GM23338 (cell line): Measurements from ENCODE around the gene CT83. TPM values are rescaled to one million over a fixed set of nuclear protein-coding genes. Genes with fewer than 3 reads are reported as not detected.

ENCODE experiments used
- ATAC-seq: fragments of 200-7000 bp; cut with Tn5 transposase; 3 replicates; pipeline ENCODE4 v1.9.1; 2020
- DNase-seq: peaks from one replicate; pipeline ENCODE4 v3.0.0-alpha.2; 2015; ENCODE audit warnings: low spot score
- H2AFZ ChIP-seq: fragments of 200-600 bp; sonication (generic); 2 replicates; pipeline ENCODE4 v1.8.0; 2016; ENCODE audit warnings: antibody characterized with exemption, mild to moderate bottlenecking, moderate library complexity
- H3F3A ChIP-seq: fragments of 200-600 bp; sonication (generic); replicated peaks from 2 replicates; pipeline ENCODE4 v1.8.0; 2017; ENCODE audit warnings: antibody characterized with exemption, mixed run types, low read depth
- H3K27ac ChIP-seq: fragments of 200-600 bp; sonication (generic); 2 replicates; pipeline ENCODE4 v1.6.1; 2016; ENCODE audit warnings: low read depth
- H3K27me3 ChIP-seq: fragments of 200-600 bp; sonication (generic); 2 replicates; pipeline ENCODE4 v1.8.0; 2016; ENCODE audit warnings: mild to moderate bottlenecking, mixed run types, moderate library complexity; ENCODE audit not compliant: insufficient read depth
- H3K36me3 ChIP-seq: fragments of 200-600 bp; sonication (generic); 2 replicates; pipeline ENCODE4 v1.8.0; 2016; ENCODE audit warnings: mild to moderate bottlenecking; ENCODE audit not compliant: insufficient read depth
- H3K4me1 ChIP-seq: fragments of 200-600 bp; sonication (generic); 2 replicates; pipeline ENCODE4 v1.8.0; 2016; ENCODE audit warnings: mild to moderate bottlenecking, moderate library complexity; ENCODE audit not compliant: insufficient read depth
- H3K4me2 ChIP-seq: fragments of 200-600 bp; sonication (generic); 2 replicates; pipeline ENCODE4 v1.7.1; 2017; ENCODE audit warnings: mixed run types
- H3K4me3 ChIP-seq: fragments of 200-600 bp; sonication (generic); 2 replicates; pipeline ENCODE4 v1.6.1; 2016; ENCODE audit warnings: mixed run types
- H3K79me2 ChIP-seq: fragments of 200-600 bp; sonication (generic); replicated peaks from 2 replicates; pipeline ENCODE4 v1.8.0; 2017; ENCODE audit warnings: mild to moderate bottlenecking; ENCODE audit not compliant: insufficient read depth
- H3K9me2 ChIP-seq: fragments of 200-600 bp; sonication (generic); 2 replicates; pipeline ENCODE4 v1.8.0; 2017; ENCODE audit not compliant: insufficient read depth
- H4K20me1 ChIP-seq: fragments of 200-600 bp; sonication (generic); replicated peaks from 2 replicates; pipeline ENCODE4 v1.8.0; 2017; ENCODE audit warnings: mild to moderate bottlenecking; ENCODE audit not compliant: insufficient read depth
- H3K27ac Mint-ChIP-seq: 2 replicates; pipeline ENCODE4 v1.8.0; 2020; ENCODE audit warnings: inconsistent platforms, mild to moderate bottlenecking, moderate library complexity, mixed read lengths
- H3K27me3 Mint-ChIP-seq: 3 replicates; pipeline ENCODE4 v1.8.0; 2022; ENCODE audit warnings: low read depth, mild to moderate bottlenecking, moderate library complexity, mixed read lengths, inconsistent platforms; ENCODE audit not compliant: insufficient read depth, poor library complexity
- H3K36me3 Mint-ChIP-seq: 3 replicates; pipeline ENCODE4 v1.8.0; 2021; ENCODE audit warnings: low read depth, mild to moderate bottlenecking, inconsistent platforms, moderate library complexity, mixed read lengths
- H3K4me1 Mint-ChIP-seq: 3 replicates; pipeline ENCODE4 v1.8.0; 2020; ENCODE audit warnings: mild to moderate bottlenecking, inconsistent platforms, mixed read lengths
- H3K4me3 Mint-ChIP-seq: 3 replicates; pipeline ENCODE4 v1.8.0; 2021; ENCODE audit warnings: moderate library complexity, mild to moderate bottlenecking, inconsistent platforms, mixed read lengths
- H3K9me3 Mint-ChIP-seq: 3 replicates; pipeline ENCODE4 v1.8.0; 2020; ENCODE audit warnings: moderate library complexity, mild to moderate bottlenecking, inconsistent platforms, mixed read lengths
- CTCF ChIP-seq, 2 experiments: fragments of 200-600 bp in 1 of 2; sonication (generic) in 1 of 2; conservative IDR thresholded peaks; 2 replicates each; pipeline versions ENCODE4 v1.5.1 to v1.6.1; 2016 to 2017; ENCODE audit warnings: antibody characterized with exemption in 2 of 2, low read depth in 2 of 2, mild to moderate bottlenecking in 2 of 2, moderate library complexity in 1 of 2
- ETS1 ChIP-seq: IDR thresholded peaks from 2 replicates; pipeline ENCODE4 v1.6.1; 2016; ENCODE audit warnings: antibody characterized with exemption
- EZH2phosphoT487 ChIP-seq: fragments of 200-600 bp; sonication (generic); IDR thresholded peaks from one replicate; pipeline ENCODE4 v1.8.1; 2018; ENCODE audit warnings: antibody characterized with exemption; ENCODE audit not compliant: unreplicated experiment
- NANOG ChIP-seq: IDR thresholded peaks from 2 replicates; pipeline ENCODE4 v1.6.1; 2016; ENCODE audit warnings: antibody characterized with exemption, borderline replicate concordance
- ZNF114 ChIP-seq: fragments of 250-450 bp; sonication (Bioruptor Pico); IDR thresholded peaks from 2 replicates; pipeline ENCODE4 v1.5.0; 2020; ENCODE audit warnings: mild to moderate bottlenecking, moderate library complexity
- ZNF331 ChIP-seq: fragments of 250-450 bp; sonication (Bioruptor Pico); IDR thresholded peaks from 2 replicates; pipeline ENCODE4 v1.5.0; 2020; ENCODE audit warnings: low read depth, mild to moderate bottlenecking, moderate library complexity
- ZNF462 ChIP-seq: fragments of 250-450 bp; sonication (Bioruptor Pico); IDR thresholded peaks from 2 replicates; pipeline ENCODE4 v1.5.0; 2020; ENCODE audit warnings: mild to moderate bottlenecking, moderate library complexity
- polyA plus RNA-seq: library from polyadenylated mRNA; unstranded; fragments of >200 nt; fragmentation: Nextera tagmentation; extraction: Ambion mirVana; gene quantifications from 2 replicates; pipeline ENCODE4 v1.2.1, GENCODE V29; 2016
- total RNA-seq: library from RNA; depleted of rRNA; stranded (reverse); fragments of >200 nt; shearing (Covaris generic); gene quantifications from 2 replicates; pipeline ENCODE4 v1.2.3, GENCODE V29; 2014

The CT83 gene
- total and polyA plus RNA-seq, 2 experiments from 2014 or later: not detected

- TF ChIP-seq ZNF462: no peak
- no peak for TF ChIP-seq ZNF331 (CRISPR knock-in tag)
Observed at GRCh38 chrX:116417968-116418367, 44.8 kb downstream of the CT83 start (continued).

- ATAC-seq (no peak), DNase-seq (no peak)
- no peak overlapping the region for H3K4me3 ChIP-seq
- no peak overlapping the region for H3K27ac ChIP-seq
- H3K4me1 Mint-ChIP-seq: no peaks in the 10 kb centered on the region
- H3K36me3 ChIP-seq: no peaks in the 10 kb centered on the region
- H3K4me1 ChIP-seq: no peaks in the 10 kb centered on the region
- no peaks in the 10 kb centered on the region for H4K20me1 ChIP-seq
- no peak overlapping the region for H2AFZ ChIP-seq
- no peaks in the 10 kb centered on the region for H3K79me2 ChIP-seq
- H3K27ac Mint-ChIP-seq: no peak overlapping the region
- H3K9me2 ChIP-seq: no peaks in the 10 kb centered on the region
- H3K4me2 ChIP-seq: no peak overlapping the region
- H3K27me3 Mint-ChIP-seq: no peaks in the 10 kb centered on the region
- H3K27me3 ChIP-seq: no peaks in the 10 kb centered on the region
- H3K36me3 Mint-ChIP-seq: no peaks in the 10 kb centered on the region
- no peak overlapping the region for H3K4me3 Mint-ChIP-seq
- no peaks in the 10 kb centered on the region for H3F3A ChIP-seq
- H3K9me3 Mint-ChIP-seq: no peaks in the 10 kb centered on the region
- TF ChIP-seq ETS1: no peak
- no peak for TF ChIP-seq ZNF331 (CRISPR knock-in tag)
- no peak for TF ChIP-seq CTCF (conservative IDR thresholded peaks at IDR 0.05; ENCODE audit: low read depth in 2 of 2)
- no peak for TF ChIP-seq ZNF462
- TF ChIP-seq EZH2phosphoT487: no peak
- TF ChIP-seq NANOG: no peak
- TF ChIP-seq ZNF114 (CRISPR knock-in tag): no peak
Observed at GRCh38 chrX:116417214-116417613, 45.6 kb downstream of the CT83 start.
